Measurements from ENCODE around the gene SULT4A1. TPM values are rescaled to one million over a fixed set of nuclear protein-coding genes. Genes with fewer than 3 reads are reported as not detected.

SULT4A1 gene
- polyA plus RNA-seq, 3 donors: not detected

- DNase-seq: no peak
- Histone ChIP-seq H3K79me2 (ENCODE audit: insufficient read depth, low read length) (no peaks in the 10 kb centered on the region), H3K4me2 (replicated peaks; ENCODE audit: extremely low read depth, low read length, poor library complexity, severe bottlenecking) (no peak overlapping the region), H3K36me3 (replicated peaks in 1 of 2; ENCODE audit: control insufficient read depth in 1 of 2, insufficient read depth in 2 of 2, low read length in 2 of 2) (no peaks in the 10 kb centered on the region), H3K4me3 (replicated peaks in 1 of 3; ENCODE audit: low read depth in 2 of 3, low read length in 3 of 3) (no peak overlapping the region), H3K9me3 (replicated peaks in 1 of 2; ENCODE audit: control insufficient read depth in 1 of 2, insufficient read depth in 1 of 2, low read length in 2 of 2) (no peaks in the 10 kb centered on the region), H3K4me1 (ENCODE audit: control insufficient read depth in 1 of 2, insufficient read depth in 2 of 2, low read length in 2 of 2) (no peaks in the 10 kb centered on the region), H3K27me3 (ENCODE audit: control insufficient read depth in 2 of 2, insufficient read depth in 2 of 2, low read length in 2 of 2) (no peaks in the 10 kb centered on the region), H4K20me1 (ENCODE audit: insufficient read depth, low read length) (no peaks in the 10 kb centered on the region), H2AFZ (ENCODE audit: insufficient read depth, low read depth, low read length, poor library complexity, severe bottlenecking) (no peak overlapping the region), H3K27ac (ENCODE audit: low read depth in 1 of 2, low read length in 2 of 2) (no peak overlapping the region), H3K9ac (ENCODE audit: insufficient read depth, low read length, poor library complexity, severe bottlenecking) (no peak overlapping the region)
- Mint-ChIP-seq H3K36me3 (no peaks in the 10 kb centered on the region), H3K27ac (no peak overlapping the region), H3K27me3 (ENCODE audit: low read depth in 3 of 3) (peaks cover 4 to 18% (median 8%) of the 10 kb centered on the region in 3 donors), H3K9me3 (peaks cover 0 to 2% (median 0%) of the 10 kb centered on the region in 7 donors), H3K4me3 (no peak overlapping the region), H3K4me1 (no peaks in the 10 kb centered on the region)
- no peak for TF ChIP-seq CTCF (IDR thresholded peaks at IDR 0.05)
- intact Hi-C loops (cut with micrococcal nuclease): no loop called here
- WGBS (ENCODE audit: insufficient coverage): 79% methylated on average over 4 of the region's 9 CpGs
Observed at GRCh38 chr22:43837666-43838065, 24.6 kb downstream of the SULT4A1 start.

GRCh38 chr22:43835736-43836135 lies 26.6 kb downstream of the SULT4A1 start:
- Mint-ChIP-seq H3K4me3 (no peak overlapping the region), H3K27me3 (ENCODE audit: low read depth in 3 of 3) (peaks cover 4 to 21% (median 8%) of the 10 kb centered on the region in 3 donors), H3K36me3 (no peaks in the 10 kb centered on the region), H3K9me3 (peaks cover 0 to 2% (median 0%) of the 10 kb centered on the region in 7 donors), H3K4me1 (no peaks in the 10 kb centered on the region), H3K27ac (no peak overlapping the region)
- Histone ChIP-seq H3K9me3 (replicated peaks in 1 of 2; ENCODE audit: control insufficient read depth in 1 of 2, insufficient read depth in 1 of 2, low read length in 2 of 2) (no peaks in the 10 kb centered on the region), H3K4me2 (replicated peaks; ENCODE audit: extremely low read depth, low read length, poor library complexity, severe bottlenecking) (no peak overlapping the region), H3K9ac (ENCODE audit: insufficient read depth, low read length, poor library complexity, severe bottlenecking) (no peak overlapping the region), H3K4me3 (replicated peaks in 1 of 3; ENCODE audit: low read depth in 2 of 3, low read length in 3 of 3) (no peak overlapping the region), H2AFZ (ENCODE audit: insufficient read depth, low read depth, low read length, poor library complexity, severe bottlenecking) (no peak overlapping the region), H3K4me1 (ENCODE audit: control insufficient read depth in 1 of 2, insufficient read depth in 2 of 2, low read length in 2 of 2) (no peaks in the 10 kb centered on the region), H3K27ac (ENCODE audit: low read depth in 1 of 2, low read length in 2 of 2) (no peak overlapping the region), H3K79me2 (ENCODE audit: insufficient read depth, low read length) (no peaks in the 10 kb centered on the region), H4K20me1 (ENCODE audit: insufficient read depth, low read length) (no peaks in the 10 kb centered on the region), H3K36me3 (replicated peaks in 1 of 2; ENCODE audit: control insufficient read depth in 1 of 2, insufficient read depth in 2 of 2, low read length in 2 of 2) (no peaks in the 10 kb centered on the region), H3K27me3 (ENCODE audit: control insufficient read depth in 2 of 2, insufficient read depth in 2 of 2, low read length in 2 of 2) (no peaks in the 10 kb centered on the region)
- WGBS (ENCODE audit: insufficient coverage): 95% methylated on average over 7 of the region's 13 CpGs
- no peak for TF ChIP-seq CTCF (IDR thresholded peaks at IDR 0.05)
- no peak for DNase-seq
- intact Hi-C loops (cut with micrococcal nuclease): no loop called here
